Lung microvascular endothelial cell (primary cell): Measurements from ENCODE around the gene MTARC1. TPM values are rescaled to one million over a fixed set of nuclear protein-coding genes. Genes with fewer than 3 reads are reported as not detected.

Source experiments
- DNase-seq, 2 donors: peaks; one replicate each; pipeline versions ENCODE4 v3.0.0 to v3.0.0-alpha.2; 2010; ENCODE audit warnings: low read depth in 2 of 2
- total RNA-seq: library from RNA; depleted of rRNA; stranded (reverse); fragments of >200 nt; gene quantifications from 2 replicates; pipeline ENCODE4 v1.2.1, GENCODE V29; 2014

The MTARC1 gene
- 0.99 and 2.2 TPM in 2 replicates for total RNA-seq

DNA sequence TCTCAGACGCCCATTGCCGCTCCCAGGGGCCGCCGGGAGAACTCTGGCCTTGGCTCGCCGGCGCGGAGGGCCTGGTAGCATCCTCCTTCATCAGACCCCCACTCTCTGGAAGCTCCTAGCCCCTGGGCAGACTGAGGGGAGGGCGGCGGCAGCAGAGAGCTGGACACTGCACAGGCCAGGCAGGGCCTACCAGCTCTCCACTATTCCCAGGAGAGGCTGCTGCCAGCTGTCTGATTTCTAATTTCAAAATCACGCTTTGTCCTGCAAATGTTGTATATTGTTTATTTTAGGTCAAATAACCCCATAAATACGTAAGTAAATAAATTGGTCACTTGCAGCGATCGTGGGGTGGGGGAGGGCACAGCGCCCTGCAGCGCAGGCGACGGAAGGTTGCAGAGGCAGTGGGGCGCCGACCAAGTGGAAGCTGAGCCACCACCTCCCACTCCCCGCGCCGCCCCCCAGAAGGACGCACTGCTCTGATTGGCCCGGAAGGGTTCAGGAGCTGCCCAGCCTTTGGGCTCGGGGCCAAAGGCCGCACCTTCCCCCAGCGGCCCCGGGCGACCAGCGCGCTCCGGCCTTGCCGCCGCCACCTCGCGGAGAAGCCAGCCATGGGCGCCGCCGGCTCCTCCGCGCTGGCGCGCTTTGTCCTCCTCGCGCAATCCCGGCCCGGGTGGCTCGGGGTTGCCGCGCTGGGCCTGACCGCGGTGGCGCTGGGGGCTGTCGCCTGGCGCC lies at the start of gene MTARC1:
Gene MTARC1, plus strand, starts transcription at position 577 of the 732 bp plus-strand sequence. Its CDS starts 32 bp downstream, at position 609.
- DNase-seq = peak; percentile 34 to 49

GRCh38 chr1:220741349-220741748 lies 45.4 kb upstream of the MTARC1 start:
- DNase-seq = no peak

GRCh38 chr1:220741825-220742224 lies 44.9 kb upstream of the MTARC1 start:
- no peak for DNase-seq

DNA sequence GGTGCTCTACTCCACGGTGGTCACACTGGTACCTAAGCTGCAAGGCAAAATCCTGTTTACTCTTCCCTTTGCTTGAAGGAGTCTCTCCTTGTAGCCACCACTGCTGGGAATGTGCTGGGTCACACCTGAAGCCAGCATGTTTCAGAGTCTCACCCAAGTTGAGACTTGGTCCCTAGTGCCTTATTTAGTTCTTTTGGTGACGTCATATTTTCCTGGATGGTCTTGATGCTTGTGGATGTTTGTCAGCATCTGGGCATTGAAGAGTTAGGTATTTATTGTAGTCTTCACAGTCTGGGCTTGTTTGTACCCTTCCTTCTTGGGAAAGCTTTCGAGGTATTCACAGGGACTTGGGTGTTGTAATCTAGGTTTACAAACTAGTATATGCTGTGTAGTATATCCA lies 44.2 kb upstream of the MTARC1 start:
- DNase-seq = no peak

DNA sequence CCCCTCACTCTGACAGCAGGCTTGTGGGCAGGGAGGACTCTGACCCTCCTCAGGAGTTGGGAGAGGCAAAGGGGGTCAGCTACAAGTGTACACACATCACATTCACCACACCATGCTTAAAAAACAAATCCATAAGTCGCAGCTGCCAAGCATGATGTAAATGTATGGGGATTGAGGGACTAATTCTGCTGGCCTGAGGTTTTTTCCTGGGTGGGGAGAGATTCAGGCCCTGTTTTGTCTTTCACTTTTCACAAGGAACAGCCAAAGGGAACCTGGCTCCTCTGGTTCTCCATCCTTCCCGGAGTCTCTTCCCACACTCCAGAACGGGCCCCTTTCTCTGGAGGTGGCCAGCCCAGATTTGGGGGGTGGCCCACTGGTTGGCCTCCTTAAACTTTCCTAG lies 39.9 kb upstream of the MTARC1 start:
- no peak for DNase-seq

GRCh38 chr1:220747437-220748088 lies 39.1 kb upstream of the MTARC1 start:
- no peak for DNase-seq

DNA sequence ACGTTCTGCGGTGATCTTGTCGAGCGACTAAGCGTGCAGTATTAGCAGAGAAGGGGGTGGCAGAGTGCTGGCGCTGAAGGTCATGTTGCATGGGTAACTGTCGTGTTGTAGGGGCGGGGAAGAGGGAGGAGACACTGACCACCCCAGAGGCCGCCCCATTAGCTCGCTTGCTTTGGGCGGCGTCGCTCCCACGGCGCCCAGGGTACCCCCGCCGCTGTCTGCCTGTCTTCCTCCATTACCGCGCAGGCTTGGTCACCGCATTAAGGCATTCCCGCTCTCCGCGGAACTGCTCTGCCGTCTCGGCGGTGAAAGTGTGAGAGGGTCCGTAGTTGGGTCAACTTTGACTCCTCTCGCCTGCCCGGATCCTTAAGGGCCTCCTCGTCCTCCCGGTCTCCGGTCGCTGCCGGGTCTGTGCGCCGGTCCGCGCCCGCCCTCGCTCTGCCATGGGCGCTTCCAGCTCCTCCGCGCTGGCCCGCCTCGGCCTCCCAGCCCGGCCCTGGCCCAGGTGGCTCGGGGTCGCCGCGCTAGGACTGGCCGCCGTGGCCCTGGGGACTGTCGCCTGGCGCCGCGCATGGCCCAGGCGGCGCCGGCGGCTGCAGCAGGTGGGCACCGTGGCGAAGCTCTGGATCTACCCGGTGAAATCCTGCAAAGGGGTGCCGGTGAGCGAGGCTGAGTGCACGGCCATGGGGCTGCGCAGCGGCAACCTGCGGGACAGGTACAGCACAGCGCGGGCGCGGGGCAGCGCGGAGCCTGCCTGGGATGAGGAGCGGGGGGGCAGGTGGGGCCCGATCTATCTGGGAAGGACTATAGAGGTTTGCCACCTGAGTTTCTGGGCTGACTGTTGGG lies 38.4 kb upstream of the MTARC1 start, which contains the start of gene MTARC2:
Gene MTARC2, plus strand, starts transcription at position 234 of the 846 bp plus-strand sequence. Its CDS starts 210 bp downstream, at position 444.
- peak; percentile 83 for DNase-seq

DNA sequence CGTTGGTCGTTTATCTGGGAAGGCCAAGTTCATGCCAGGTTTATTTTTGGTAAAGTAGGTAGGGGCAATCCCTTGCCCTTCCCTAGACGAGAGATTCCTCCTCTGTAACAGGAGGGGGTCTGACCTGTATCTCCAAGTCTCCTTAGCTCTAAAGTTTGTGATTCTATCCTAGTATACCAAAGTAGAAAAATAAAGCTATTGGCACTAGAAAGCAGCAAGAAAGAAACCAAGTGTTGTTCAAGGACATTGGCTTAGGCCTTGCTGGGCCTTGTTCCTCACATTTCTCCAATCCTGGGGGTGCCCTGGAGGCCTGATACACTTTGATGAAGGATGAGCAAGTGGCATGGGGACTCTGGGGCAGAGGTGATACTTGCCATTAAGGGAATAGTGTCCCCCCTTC lies 37.8 kb upstream of the MTARC1 start:
- DNase-seq = peak in 1 of 2 donors; percentile 8

DNA sequence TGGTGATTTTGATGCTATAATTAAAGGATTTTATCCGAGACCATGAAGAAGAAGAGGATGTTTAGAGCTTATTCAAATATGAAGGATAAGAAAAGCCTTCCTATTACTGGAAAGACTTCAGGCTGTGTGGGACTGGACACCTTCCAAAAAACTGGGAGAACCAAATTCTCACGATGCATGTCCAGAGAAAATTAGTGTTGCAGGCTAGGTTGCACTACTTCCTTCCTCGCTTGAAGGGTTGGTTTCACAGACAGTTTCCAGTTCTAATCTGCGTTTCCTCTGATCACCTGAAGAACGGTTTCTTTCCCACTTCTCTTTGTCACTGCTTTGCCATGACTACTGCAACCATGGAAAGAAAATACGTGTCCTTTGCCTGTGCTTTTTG lies 36.6 kb upstream of the MTARC1 start:
- peak; percentile 45 for DNase-seq

GRCh38 chr1:220751111-220751510 lies 35.6 kb upstream of the MTARC1 start:
- no peak for DNase-seq

DNA sequence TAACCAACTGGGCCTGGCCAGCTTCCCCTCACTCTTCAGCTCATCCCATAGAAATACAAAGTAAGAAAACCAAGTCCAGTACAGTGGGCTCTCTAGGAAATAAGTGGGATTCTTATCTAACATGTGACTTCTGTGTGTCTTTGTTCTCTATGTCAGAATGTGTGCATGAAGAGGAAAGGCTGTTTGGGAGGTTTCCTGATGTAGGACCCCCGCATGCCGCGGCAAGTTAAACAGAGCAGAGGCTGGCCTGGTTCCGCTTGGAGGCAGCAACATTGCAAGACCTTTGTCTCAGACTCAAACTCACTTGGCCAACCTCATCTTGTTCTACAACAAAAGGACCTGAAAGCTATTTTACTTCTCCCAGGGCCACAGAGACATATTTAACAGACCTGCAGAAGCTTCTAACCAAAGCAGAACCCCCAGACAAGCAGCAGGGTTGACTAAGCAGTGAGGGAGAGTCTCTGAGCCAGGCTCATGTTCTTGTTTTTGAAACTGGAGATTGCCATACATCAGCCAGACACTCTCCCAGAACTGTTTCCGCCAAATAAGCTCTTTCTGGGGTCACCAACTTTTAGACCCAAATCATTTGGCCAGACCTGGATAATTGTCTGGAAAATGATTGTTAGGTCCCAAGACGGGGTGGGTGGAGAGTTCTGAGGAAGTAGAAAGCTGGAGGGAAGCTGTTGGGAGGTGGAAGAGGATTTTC lies 32.3 kb upstream of the MTARC1 start:
- peak in 1 of 2 donors; percentile 15 for DNase-seq

DNA sequence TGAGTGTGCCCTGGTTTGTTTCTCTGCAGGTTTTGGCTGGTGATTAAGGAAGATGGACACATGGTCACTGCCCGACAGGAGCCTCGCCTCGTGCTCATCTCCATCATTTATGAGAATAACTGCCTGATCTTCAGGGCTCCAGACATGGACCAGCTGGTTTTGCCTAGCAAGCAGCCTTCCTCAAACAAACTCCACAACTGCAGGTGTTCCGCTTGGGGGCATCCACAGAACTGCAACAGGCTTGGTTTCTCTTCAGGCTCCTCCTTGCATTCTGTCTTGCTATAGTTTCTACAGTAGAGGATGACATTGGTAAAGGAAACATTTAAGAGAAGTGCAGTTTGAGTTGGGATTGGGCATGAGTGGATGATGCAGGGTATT lies 31.8 kb upstream of the MTARC1 start:
- DNase-seq = no peak

- no peak for DNase-seq
Observed at GRCh38 chr1:220755309-220755708, 31.4 kb upstream of the MTARC1 start.

DNA sequence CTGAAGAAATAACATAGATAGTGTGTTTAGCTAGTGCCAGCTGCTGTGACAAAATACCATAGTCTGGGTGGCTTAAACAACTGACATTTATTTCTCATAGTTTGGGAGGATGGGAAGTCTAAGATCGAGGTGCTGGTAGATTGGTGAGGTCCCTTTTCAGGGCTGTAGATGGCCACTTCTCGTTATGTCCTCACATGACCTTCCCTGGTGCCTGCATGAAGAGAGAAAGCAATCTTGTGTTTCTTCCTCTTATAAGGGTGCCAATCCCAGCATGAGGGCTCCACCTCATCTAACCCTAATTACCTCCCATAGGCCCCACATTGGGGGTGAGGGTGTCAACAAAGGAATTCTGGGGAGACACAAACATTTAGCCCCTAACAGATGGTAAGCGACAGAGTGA lies 29.3 kb upstream of the MTARC1 start:
- DNase-seq = no peak

DNA sequence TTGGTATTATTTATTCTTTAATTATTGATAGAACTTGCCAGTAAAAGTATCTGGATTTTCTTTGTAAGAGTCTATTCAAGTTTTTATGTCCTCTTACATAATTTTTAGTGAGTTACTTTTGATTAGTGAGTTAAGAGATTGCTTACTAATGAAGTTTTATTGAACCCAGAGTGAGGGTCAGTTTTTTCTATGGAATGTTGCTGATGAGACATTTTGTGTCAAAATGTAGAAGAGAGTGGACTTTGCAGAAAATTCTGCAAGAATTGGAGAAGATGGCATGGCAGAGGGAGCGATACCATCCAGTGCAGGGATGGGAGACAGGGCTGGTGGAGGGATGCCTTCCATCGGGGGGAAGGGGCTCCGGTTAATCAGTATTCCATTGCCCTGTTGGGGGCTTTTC lies 27.6 kb upstream of the MTARC1 start:
- no peak for DNase-seq

DNA sequence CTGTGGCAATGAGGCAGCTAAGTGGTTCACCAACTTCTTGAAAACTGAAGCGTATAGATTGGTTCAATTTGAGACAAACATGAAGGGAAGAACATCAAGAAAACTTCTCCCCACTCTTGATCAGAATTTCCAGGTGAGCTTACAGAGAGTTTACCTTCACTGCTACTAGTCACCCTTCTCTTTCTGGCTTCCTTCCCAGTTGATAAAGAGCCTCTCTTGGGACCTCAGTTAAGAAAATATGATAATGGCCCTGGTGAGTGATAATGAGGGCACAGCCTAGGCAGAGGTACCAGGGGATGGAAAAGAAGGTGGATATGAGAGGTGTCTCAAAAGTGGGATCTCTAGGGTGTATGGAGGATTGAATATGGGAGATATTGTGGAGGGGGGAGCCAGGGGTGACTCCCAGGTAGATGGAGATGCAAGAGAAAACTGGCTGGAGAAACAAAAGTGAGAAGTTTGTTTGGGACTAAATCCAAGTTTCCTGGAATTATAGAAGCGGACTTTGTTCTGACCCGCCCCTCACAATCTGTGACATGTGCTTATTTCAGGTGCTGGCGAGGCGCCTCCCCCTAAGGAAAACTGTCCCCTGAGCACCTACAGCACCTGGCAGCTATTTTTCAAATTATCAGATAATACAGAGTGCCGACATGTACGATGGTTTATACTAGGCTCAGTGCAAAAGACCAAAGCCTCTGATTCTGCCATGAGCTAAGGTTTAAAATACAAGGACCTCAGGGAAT lies 24.9 kb upstream of the MTARC1 start:
- DNase-seq = no peak

DNA sequence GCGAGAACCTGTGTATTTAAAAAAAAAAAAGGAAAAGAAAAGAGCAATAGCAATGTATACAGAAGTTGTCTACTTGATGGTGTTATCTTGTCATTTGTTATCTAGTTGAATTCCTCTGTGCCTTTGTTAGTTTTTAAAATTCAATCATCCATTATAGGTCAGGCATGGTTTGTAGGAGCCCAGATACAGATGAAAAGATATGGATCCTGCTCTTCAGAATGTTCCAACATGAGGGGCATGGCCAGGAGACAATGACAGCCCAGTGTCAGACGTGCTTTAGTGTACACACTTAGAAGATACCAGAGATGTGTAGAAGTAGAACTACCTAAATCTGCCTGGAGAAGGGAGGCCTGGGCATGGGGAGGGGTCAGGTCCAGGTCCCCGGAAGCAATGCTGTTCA lies 22.0 kb upstream of the MTARC1 start:
- no peak for DNase-seq

- no peak for DNase-seq
Observed at GRCh38 chr1:220767312-220768125, 19.2 kb upstream of the MTARC1 start.

DNA sequence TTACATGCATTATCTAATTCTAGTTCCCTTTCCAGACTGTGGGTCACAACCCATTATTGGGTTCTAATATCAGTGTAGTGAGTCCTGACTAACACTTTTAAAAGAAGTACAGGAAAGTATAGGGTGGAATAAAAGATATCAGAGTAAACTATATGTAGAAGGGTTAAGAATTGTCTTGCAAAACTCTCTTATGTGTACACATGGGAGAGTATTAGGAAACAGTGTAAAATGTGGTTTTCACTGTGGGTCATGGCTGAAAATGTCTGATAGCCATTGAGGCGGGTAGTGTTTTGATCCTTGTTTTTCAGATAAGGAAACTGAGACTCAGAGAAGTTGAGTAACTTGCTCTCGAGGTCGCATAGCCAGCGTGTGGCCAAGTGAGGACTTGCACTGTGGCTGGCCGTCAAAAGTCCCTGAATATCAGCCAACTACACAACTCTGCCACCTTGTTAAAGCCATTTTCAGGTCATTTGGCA lies 18.5 kb upstream of the MTARC1 start:
- DNase-seq = no peak

DNA sequence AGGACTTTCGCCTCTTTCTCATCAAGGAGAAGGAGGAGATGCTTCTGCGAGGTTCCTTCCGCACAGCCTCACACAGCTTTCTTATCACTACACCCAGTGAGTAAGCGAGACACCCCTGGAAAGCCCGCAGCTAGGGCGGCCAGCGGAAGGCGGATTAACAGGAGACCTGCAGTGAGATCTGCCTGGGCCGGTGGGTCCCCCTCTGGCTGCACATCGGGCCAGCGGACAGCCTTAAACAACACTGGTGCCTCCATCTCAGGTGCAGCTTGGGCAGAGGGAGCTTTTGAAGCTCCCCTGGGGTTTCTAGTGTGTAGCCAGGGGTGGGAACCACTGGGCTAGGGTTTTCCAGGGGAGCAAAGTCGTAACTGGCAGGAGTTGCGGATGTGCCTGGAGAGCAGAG lies 17.5 kb upstream of the MTARC1 start:
- no peak for DNase-seq
